Neuronal stem cell (in vitro differentiated cells): ENCODE data around the gene C3orf18.

ENCODE experiments used
- DNase-seq: peaks from one replicate; pipeline ENCODE4 v3.0.0-alpha.2; 2013; ENCODE audit warnings: low spot score
- H2AFZ ChIP-seq: one replicate; pipeline ENCODE4 v1.6.1; 2013; ENCODE audit warnings: mild to moderate bottlenecking, low read length, inconsistent platforms
- H2AK5ac ChIP-seq: 2 replicates; pipeline ENCODE4 v1.6.1; 2013; ENCODE audit warnings: low read depth, mild to moderate bottlenecking, inconsistent platforms, low read length, moderate library complexity, mixed read lengths
- H2BK120ac ChIP-seq: 2 replicates; pipeline ENCODE4 v1.6.1; 2013; ENCODE audit warnings: low read depth, mild to moderate bottlenecking, inconsistent platforms, low read length, moderate library complexity, mixed read lengths
- H2BK12ac ChIP-seq: one replicate; pipeline ENCODE4 v1.6.1; 2013; ENCODE audit warnings: low read length, inconsistent platforms
- H2BK15ac ChIP-seq: 2 replicates; pipeline ENCODE4 v1.6.1; 2013; ENCODE audit warnings: mild to moderate bottlenecking, low read length, inconsistent platforms, mixed read lengths
- H2BK5ac ChIP-seq: one replicate; pipeline ENCODE4 v1.6.1; 2013; ENCODE audit warnings: inconsistent platforms, mild to moderate bottlenecking, low read length, moderate library complexity
- H3K14ac ChIP-seq: one replicate; pipeline ENCODE4 v1.6.1; 2013; ENCODE audit warnings: low read length, inconsistent platforms
- H3K18ac ChIP-seq: 2 replicates; pipeline ENCODE4 v1.6.1; 2013; ENCODE audit warnings: low read length, inconsistent platforms
- H3K23ac ChIP-seq: 2 replicates; pipeline ENCODE4 v1.6.1; 2013; ENCODE audit warnings: low read depth, mild to moderate bottlenecking, mixed read lengths, low read length, inconsistent platforms; ENCODE audit not compliant: poor library complexity
- H3K27ac ChIP-seq: replicated peaks from 3 replicates; pipeline ENCODE4 v1.5.1; 2013; ENCODE audit warnings: low read length, inconsistent platforms
- H3K27me3 ChIP-seq, 3 experiments: 2 replicates each; pipeline ENCODE4 v1.6.1; 2013; ENCODE audit warnings: low read length in 3 of 3, mild to moderate bottlenecking in 2 of 3, inconsistent platforms in 1 of 3, low read depth in 1 of 3, mixed read lengths in 1 of 3, moderate library complexity in 1 of 3; ENCODE audit not compliant: control insufficient read depth in 3 of 3, insufficient read depth in 3 of 3
- H3K36me3 ChIP-seq, 2 donors: replicated peaks in 1 of 2; 2 replicates each; pipeline ENCODE4 v1.6.1; 2013; ENCODE audit warnings: low read length in 2 of 2; ENCODE audit not compliant: control insufficient read depth in 2 of 2, insufficient read depth in 2 of 2
- H3K4ac ChIP-seq: 2 replicates; pipeline ENCODE4 v1.6.1; 2013; ENCODE audit warnings: inconsistent platforms, mild to moderate bottlenecking, low read length, moderate library complexity
- H3K4me1 ChIP-seq, 2 donors: 1 replicate in 1 of 2; 2 replicates in 1 of 2; pipeline ENCODE4 v1.6.1; 2013; ENCODE audit warnings: low read length in 2 of 2, low read depth in 1 of 2; ENCODE audit not compliant: control insufficient read depth in 2 of 2, insufficient read depth in 1 of 2
- H3K4me2 ChIP-seq: one replicate; pipeline ENCODE4 v1.6.1; 2013; ENCODE audit warnings: mild to moderate bottlenecking, low read length, inconsistent platforms; ENCODE audit not compliant: insufficient read depth, poor library complexity, severe bottlenecking
- H3K4me3 ChIP-seq, 2 donors: 2 replicates each; pipeline ENCODE4 v1.5.1; 2013; ENCODE audit warnings: low read length in 2 of 2, mild to moderate bottlenecking in 2 of 2, inconsistent platforms in 1 of 2, moderate library complexity in 1 of 2
- H3K79me1 ChIP-seq: one replicate; pipeline ENCODE4 v1.6.1; 2013; ENCODE audit warnings: low read depth, mild to moderate bottlenecking, inconsistent platforms, low read length, moderate library complexity
- H3K9ac ChIP-seq: one replicate; pipeline ENCODE4 v1.6.1; 2013; ENCODE audit warnings: mild to moderate bottlenecking, low read depth, low read length, inconsistent platforms; ENCODE audit not compliant: poor library complexity
- H3K9me3 ChIP-seq, 2 donors: replicated peaks in 1 of 2; 2 replicates each; pipeline versions ENCODE3 to v1.6.1; 2013; ENCODE audit warnings: low read length in 2 of 2, mild to moderate bottlenecking in 2 of 2, inconsistent platforms in 1 of 2, low read depth in 1 of 2, mixed read lengths in 1 of 2, moderate library complexity in 1 of 2; ENCODE audit not compliant: control insufficient read depth in 2 of 2, insufficient read depth in 1 of 2
- H4K8ac ChIP-seq: one replicate; pipeline ENCODE4 v1.6.1; 2013; ENCODE audit warnings: low read depth, mild to moderate bottlenecking, inconsistent platforms, low read length, moderate library complexity
- H4K91ac ChIP-seq: one replicate; pipeline ENCODE4 v1.6.1; 2013; ENCODE audit warnings: low read length, low read depth, mild to moderate bottlenecking, inconsistent platforms; ENCODE audit not compliant: poor library complexity
- WGBS, 2 donors: extraction: QIAGEN DNeasy Blood & Tissue Kit; methylation state at CpG; one replicate each; pipeline ENCODE4 v1.1.7; 2013; ENCODE audit warnings: missing lambda C conversion rate in 2 of 2, mixed read lengths in 1 of 2; ENCODE audit not compliant: insufficient read length in 2 of 2, insufficient replicate concordance in 1 of 2; ENCODE audit errors: extremely low coverage in 2 of 2; 5-methylcytosine and 5-hydroxymethylcytosine counted together

Gene C3orf18

DNA sequence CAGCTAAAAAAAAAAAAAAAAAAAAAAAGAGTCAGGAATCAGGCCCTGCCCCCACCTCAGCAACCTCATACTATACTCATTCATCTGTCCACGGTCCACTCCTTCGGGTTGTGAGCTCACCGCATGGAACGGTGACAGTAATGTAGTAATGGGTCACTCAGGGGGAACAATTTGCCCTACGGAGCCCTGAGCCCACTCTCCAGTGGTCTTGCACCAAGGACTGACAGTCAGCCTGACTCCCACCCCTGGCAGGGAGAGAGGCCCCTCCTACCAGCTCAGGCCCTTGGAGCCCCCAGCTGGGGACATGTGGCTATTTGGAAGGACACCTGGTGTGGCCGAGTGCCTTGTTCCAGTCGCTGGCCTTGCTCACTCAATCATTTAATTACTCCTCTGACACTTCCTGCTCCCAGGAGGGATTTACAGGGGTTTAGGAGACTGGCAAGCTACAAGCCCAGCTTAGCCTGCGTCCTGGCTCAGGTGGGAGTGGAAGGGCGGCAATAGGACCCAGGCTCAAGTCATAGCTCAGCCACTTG lies 44.2 kb downstream of the C3orf18 start:
- Histone ChIP-seq H2AK5ac (no peak overlapping the region), H4K91ac (no peak overlapping the region), H3K18ac (no peak overlapping the region), H3K4me2 (no peak overlapping the region), H2AFZ (no peak overlapping the region), H3K79me1 (peaks cover 1% of the 10 kb centered on the region), H3K9ac (no peak overlapping the region), H2BK120ac (no peak overlapping the region), H3K27me3 (peaks cover 0 to 80% (median 0%) of the 10 kb centered on the region in 3 experiments), H3K27ac (no peak overlapping the region), H2BK5ac (no peak overlapping the region), H3K14ac (no peak overlapping the region), H3K23ac (no peak overlapping the region), H2BK15ac (no peak overlapping the region), H3K4me1 (peaks cover 0 to 14% of the 10 kb centered on the region in 2 donors), H3K36me3 (no peaks in the 10 kb centered on the region), H3K9me3 (no peaks in the 10 kb centered on the region), H3K4ac (no peak overlapping the region), H4K8ac (no peak overlapping the region), H2BK12ac (no peak overlapping the region), H3K4me3 (no peak overlapping the region)
- no CpG with 5 or more reads among the region's 9 CpGs for WGBS, 2 donors
- DNase-seq: no peak

DNA sequence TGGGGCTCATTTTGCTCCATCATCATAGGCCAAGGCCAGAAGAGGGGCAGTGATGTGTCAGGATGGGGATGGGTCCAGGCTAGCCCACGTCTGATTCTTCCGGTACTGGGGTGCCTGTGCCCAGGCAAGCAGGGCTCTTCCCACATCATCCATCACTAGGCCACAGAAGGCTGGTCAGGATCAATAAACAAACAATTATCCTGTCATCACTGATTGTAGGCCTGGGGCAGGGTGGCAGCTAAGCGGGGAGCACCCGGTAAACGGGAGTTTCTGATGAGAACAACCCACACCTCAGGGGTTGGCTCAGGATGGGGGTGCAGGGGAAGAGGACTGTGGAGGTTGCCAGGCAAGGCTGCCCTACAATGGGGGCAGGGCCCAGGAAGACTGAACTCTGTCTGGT lies 46.0 kb downstream of the C3orf18 start:
- no CpG with 5 or more reads among the region's 5 CpGs for WGBS, 2 donors
- Histone ChIP-seq H3K79me1 (peaks cover 1% of the 10 kb centered on the region), H2BK120ac (no peak overlapping the region), H2AK5ac (no peak overlapping the region), H2BK15ac (no peak overlapping the region), H2AFZ (no peak overlapping the region), H3K9me3 (no peaks in the 10 kb centered on the region), H3K18ac (peak overlapping the region; percentile 77), H3K4me1 (peaks cover 10 to 24% of the 10 kb centered on the region in 2 donors), H3K4me3 (no peak overlapping the region), H4K91ac (no peak overlapping the region), H3K27ac (no peak overlapping the region), H2BK5ac (no peak overlapping the region), H3K23ac (no peak overlapping the region), H4K8ac (no peak overlapping the region), H3K4ac (no peak overlapping the region), H2BK12ac (no peak overlapping the region), H3K14ac (no peak overlapping the region), H3K27me3 (peaks cover 0 to 66% (median 0%) of the 10 kb centered on the region in 3 experiments), H3K9ac (peak overlapping the region; percentile 25), H3K36me3 (no peaks in the 10 kb centered on the region), H3K4me2 (no peak overlapping the region)
- DNase-seq: no peak

DNA sequence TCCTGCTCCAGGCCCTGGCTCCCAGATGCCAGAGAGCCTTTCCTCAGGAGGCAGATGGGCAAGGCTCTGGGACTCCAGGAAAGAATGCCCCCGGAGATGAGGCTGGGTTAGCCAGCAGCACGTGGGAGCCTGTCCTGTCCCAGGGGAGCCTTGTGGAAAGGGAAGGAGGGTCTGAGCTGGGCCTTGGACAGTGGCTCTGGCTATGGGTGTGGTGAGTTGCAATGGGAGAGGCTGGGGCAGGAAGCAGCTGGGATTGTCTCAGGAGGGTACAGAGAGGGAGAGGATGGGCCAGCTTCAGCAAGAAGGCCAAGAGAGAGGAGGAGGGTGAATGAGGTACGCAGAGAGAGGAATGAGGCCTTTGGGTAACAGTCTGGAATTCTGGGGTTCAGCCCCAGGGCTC lies 46.7 kb downstream of the C3orf18 start:
- no CpG with 5 or more reads among the region's 3 CpGs for WGBS, 2 donors
- H3K14ac ChIP-seq: no peak overlapping the region

DNA sequence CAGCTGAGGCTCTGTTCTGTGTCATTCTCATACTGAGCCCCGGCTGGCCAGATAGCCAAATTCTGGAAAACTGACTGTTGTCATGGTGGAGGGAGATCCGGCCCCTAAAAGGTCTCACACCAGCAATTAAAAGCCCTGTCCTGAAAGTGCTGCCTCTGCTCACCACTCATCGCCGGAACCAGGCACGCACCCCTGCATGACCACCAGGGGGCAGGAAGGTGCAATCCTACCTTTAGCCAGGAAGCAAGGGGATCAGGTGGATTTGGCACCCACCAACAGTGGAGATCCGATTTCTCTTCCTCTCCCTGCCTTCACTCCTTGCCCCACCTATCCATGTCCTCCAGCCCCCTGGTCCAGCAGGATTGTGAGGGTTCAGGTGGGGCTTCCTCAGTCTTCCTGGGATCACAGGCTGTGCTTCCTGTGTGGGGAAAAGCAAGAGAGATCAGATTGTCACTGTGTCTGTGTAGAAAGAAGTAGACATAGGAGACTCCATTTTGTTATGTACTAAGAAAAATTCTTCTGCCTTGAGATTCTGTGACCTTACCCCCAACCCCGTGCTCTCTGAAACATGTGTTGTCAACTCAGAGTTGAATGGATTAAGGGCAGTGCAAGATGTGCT lies 48.0 kb downstream of the C3orf18 start:
- Histone ChIP-seq H3K4me2 (no peak overlapping the region), H3K4ac (no peak overlapping the region), H2AK5ac (no peak overlapping the region), H3K36me3 (no peaks in the 10 kb centered on the region), H3K4me1 (peaks cover 22 to 36% of the 10 kb centered on the region in 2 donors), H2BK15ac (no peak overlapping the region), H3K9me3 (no peaks in the 10 kb centered on the region), H3K14ac (no peak overlapping the region), H3K4me3 (no peak overlapping the region), H2BK5ac (no peak overlapping the region), H3K27ac (no peak overlapping the region), H4K91ac (no peak overlapping the region), H3K9ac (no peak overlapping the region), H2BK120ac (no peak overlapping the region), H3K23ac (no peak overlapping the region), H3K18ac (peak overlapping the region; percentile 68), H2AFZ (no peak overlapping the region), H4K8ac (no peak overlapping the region), H2BK12ac (no peak overlapping the region), H3K27me3 (peaks cover 0 to 51% (median 0%) of the 10 kb centered on the region in 3 experiments), H3K79me1 (no peaks in the 10 kb centered on the region)
- DNase-seq: peak; percentile 61
- no CpG with 5 or more reads among the region's 7 CpGs for WGBS, 2 donors

More for the DNA sequence above, 46.7 kb downstream of the C3orf18 start:
- no peak overlapping the region for H4K91ac ChIP-seq
- H3K23ac ChIP-seq: peak overlapping the region; percentile 4
- H3K4me3 ChIP-seq: no peak overlapping the region
- H3K27me3 ChIP-seq: peaks cover 0 to 60% (median 0%) of the 10 kb centered on the region in 3 experiments
- H3K4me2 ChIP-seq: no peak overlapping the region
- H3K9ac ChIP-seq: no peak overlapping the region
- H3K4ac ChIP-seq: no peak overlapping the region
- no peak overlapping the region for H4K8ac ChIP-seq
- peaks cover 14 to 28% of the 10 kb centered on the region in 2 donors for H3K4me1 ChIP-seq
- H3K36me3 ChIP-seq: no peaks in the 10 kb centered on the region
- H3K9me3 ChIP-seq: no peaks in the 10 kb centered on the region
- no peak for DNase-seq
- H2BK12ac ChIP-seq: peak overlapping the region; percentile 53
- peak overlapping the region; percentile 65 for H2BK15ac ChIP-seq
- H2BK120ac ChIP-seq: no peak overlapping the region
- H3K18ac ChIP-seq: peak overlapping the region; percentile 83
- H2AK5ac ChIP-seq: peak overlapping the region; percentile 71
- H3K79me1 ChIP-seq: peaks cover 1% of the 10 kb centered on the region
- H3K27ac ChIP-seq: no peak overlapping the region
- H2BK5ac ChIP-seq: no peak overlapping the region
- H2AFZ ChIP-seq: no peak overlapping the region
